Amniotic epithelial cell (primary cell): ENCODE measurements around the gene GADD45A.
A peak's percentile ranks its signal among the peaks of the same experiment; 100 is the strongest.

ENCODE experiments used
- DNase-seq: peaks from one replicate; pipeline ENCODE4 v3.0.0-alpha.2; 2010; ENCODE audit warnings: low read depth

GADD45A gene

GRCh38 chr1:67689267-67690017 is 4.4 kb downstream of the GADD45A start:
- no peak for DNase-seq

- DNase-seq = no peak
Measured at GRCh38 chr1:67690018-67690363, 5.0 kb downstream of the GADD45A start.

GRCh38 chr1:67690411-67690810 is 5.4 kb downstream of the GADD45A start:
- no peak for DNase-seq

GRCh38 chr1:67691712-67692111 is 6.7 kb downstream of the GADD45A start:
- no peak for DNase-seq

- DNase-seq = no peak
Measured at GRCh38 chr1:67695963-67696362, 11.0 kb downstream of the GADD45A start.

- no peak for DNase-seq
Measured at GRCh38 chr1:67696708-67697107, 11.7 kb downstream of the GADD45A start.

- no peak for DNase-seq
Measured at GRCh38 chr1:67700220-67700619, 15.2 kb downstream of the GADD45A start.

- peak; percentile 85 for DNase-seq
Measured at GRCh38 chr1:67700692-67701410, 15.8 kb downstream of the GADD45A start.

- no peak for DNase-seq
Measured at GRCh38 chr1:67701876-67702275, 16.9 kb downstream of the GADD45A start.

- no peak for DNase-seq
Measured at GRCh38 chr1:67704351-67704750, 19.4 kb downstream of the GADD45A start.

- DNase-seq = no peak
Measured at GRCh38 chr1:67705735-67706453, 20.9 kb downstream of the GADD45A start.

- no peak for DNase-seq
Measured at GRCh38 chr1:67708606-67709005, 23.6 kb downstream of the GADD45A start.

GRCh38 chr1:67710417-67710816 is 25.4 kb downstream of the GADD45A start:
- peak; percentile 79 for DNase-seq

GRCh38 chr1:67711158-67711854 is 26.3 kb downstream of the GADD45A start:
- no peak for DNase-seq

- DNase-seq = no peak
Measured at GRCh38 chr1:67711855-67712212, 26.8 kb downstream of the GADD45A start.

- DNase-seq = peak; percentile 69
Measured at GRCh38 chr1:67713057-67713846, 28.3 kb downstream of the GADD45A start.

- DNase-seq = no peak
Measured at GRCh38 chr1:67715819-67716218, 30.8 kb downstream of the GADD45A start.

GRCh38 chr1:67716800-67717199 is 31.8 kb downstream of the GADD45A start:
- DNase-seq = peak; percentile 82

- no peak for DNase-seq
Measured at GRCh38 chr1:67717876-67718275, 32.9 kb downstream of the GADD45A start.

- no peak for DNase-seq
Measured at GRCh38 chr1:67719329-67720196, 34.6 kb downstream of the GADD45A start.

GRCh38 chr1:67721112-67721511 is 36.1 kb downstream of the GADD45A start:
- DNase-seq = no peak
